ENCODE measurements around the gene CPT1B.

CPT1B gene

DNA sequence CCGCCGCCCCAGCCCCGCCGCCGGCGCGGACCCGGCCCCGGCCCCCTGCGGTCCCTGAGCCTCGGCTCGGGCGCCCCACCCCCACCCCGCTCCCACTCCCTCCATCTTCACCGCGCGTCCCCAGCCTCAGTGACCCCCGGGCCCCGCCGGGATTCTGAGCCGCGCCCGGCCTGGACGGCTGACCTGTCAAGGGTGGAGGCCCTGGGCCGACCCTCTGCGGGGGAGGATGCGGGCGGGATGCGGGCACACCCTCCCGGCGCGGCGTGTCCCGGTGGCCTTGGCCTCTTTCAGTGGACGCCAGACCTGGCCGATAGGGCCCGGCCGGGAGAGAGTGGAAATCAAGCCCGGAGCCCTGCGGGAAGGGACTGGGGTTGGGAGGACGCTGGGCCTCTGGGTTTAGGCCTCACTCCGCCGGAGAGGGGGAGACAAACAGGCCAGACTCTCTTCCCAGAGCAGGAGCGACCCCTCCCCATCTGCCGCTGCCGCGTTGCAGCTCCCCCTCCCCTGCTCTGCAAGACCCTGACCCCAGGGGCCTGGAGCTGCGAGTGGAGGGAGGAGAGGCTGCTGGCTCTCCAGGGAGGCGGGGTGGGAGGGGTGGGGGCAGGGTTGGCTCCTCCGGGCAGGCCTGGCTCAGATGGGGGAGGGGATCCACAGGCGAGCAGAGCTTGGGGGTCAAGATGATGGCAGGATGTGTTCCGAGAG is 22.9 kb upstream of the CPT1B start (continued):
- 0 out of 2 replicates have a peak, but pooled peaks have one; percentile 15 for TF ChIP-seq EGR2 (tag by site-specific recombination; IDR thresholded peaks at IDR 0.05; ENCODE audit: low read depth)
- peak; percentile 45; the same call in 1 of the 2 replicates for TF ChIP-seq ZNF335 (tag by site-specific recombination; conservative IDR thresholded peaks at IDR 0.05)
- TF ChIP-seq, protein P1, sequence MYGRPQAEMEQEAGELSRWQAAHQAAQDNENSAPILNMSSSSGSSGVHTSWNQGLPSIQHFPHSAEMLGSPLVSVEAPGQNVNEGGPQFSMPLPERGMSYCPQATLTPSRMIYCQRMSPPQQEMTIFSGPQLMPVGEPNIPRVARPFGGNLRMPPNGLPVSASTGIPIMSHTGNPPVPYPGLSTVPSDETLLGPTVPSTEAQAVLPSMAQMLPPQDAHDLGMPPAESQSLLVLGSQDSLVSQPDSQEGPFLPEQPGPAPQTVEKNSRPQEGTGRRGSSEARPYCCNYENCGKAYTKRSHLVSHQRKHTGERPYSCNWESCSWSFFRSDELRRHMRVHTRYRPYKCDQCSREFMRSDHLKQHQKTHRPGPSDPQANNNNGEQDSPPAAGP (tag by site-specific recombination; IDR thresholded peaks at IDR 0.05): peak; percentile 13; the same call in 1 of the 2 replicates
- 0 out of 2 replicates have a peak, but pooled peaks have one; percentile 24 for TF ChIP-seq KLF7 (tag by site-specific recombination; IDR thresholded peaks at IDR 0.05; ENCODE audit: borderline replicate concordance)
- TF ChIP-seq ZFP41 (tag by site-specific recombination; IDR thresholded peaks at IDR 0.05; ENCODE audit: borderline replicate concordance): no peak
- peak; percentile 13 for TF ChIP-seq GLIS1 (tag by site-specific recombination; IDR thresholded peaks at IDR 0.05)
- TF ChIP-seq ZFHX2 (tag by site-specific recombination; conservative IDR thresholded peaks at IDR 0.05): peak; percentile 33; the same call in 1 of the 2 replicates
- 0 out of 2 replicates have a peak, but pooled peaks have one; percentile 20 for TF ChIP-seq SP7 (tag by site-specific recombination; IDR thresholded peaks at IDR 0.05)
- TF ChIP-seq SP2 (tag by site-specific recombination; IDR thresholded peaks at IDR 0.05): peak; percentile 42
- 0 out of 2 replicates have a peak, but pooled peaks have one; percentile 44 for TF ChIP-seq ZNF2 (tag by site-specific recombination; IDR thresholded peaks at IDR 0.05)
- TF ChIP-seq, protein P2, sequence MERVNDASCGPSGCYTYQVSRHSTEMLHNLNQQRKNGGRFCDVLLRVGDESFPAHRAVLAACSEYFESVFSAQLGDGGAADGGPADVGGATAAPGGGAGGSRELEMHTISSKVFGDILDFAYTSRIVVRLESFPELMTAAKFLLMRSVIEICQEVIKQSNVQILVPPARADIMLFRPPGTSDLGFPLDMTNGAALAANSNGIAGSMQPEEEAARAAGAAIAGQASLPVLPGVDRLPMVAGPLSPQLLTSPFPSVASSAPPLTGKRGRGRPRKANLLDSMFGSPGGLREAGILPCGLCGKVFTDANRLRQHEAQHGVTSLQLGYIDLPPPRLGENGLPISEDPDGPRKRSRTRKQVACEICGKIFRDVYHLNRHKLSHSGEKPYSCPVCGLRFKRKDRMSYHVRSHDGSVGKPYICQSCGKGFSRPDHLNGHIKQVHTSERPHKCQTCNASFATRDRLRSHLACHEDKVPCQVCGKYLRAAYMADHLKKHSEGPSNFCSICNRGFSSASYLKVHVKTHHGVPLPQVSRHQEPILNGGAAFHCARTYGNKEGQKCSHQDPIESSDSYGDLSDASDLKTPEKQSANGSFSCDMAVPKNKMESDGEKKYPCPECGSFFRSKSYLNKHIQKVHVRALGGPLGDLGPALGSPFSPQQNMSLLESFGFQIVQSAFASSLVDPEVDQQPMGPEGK (tag by site-specific recombination; IDR thresholded peaks at IDR 0.05): peak; percentile 41; the same call in 1 of the 2 replicates

GRCh38 chr22:50600538-50600937 is 22.3 kb upstream of the CPT1B start, which contains the start of gene MAPK8IP2:
MAPK8IP2 (plus strand) TSS chr22:50600793; CDS start chr22:50600819, 26 bp downstream.
- POLR2A ChIA-PET: interaction anchor here (1.1 kb wide), 1 partner anchor 37 kb away, joined by 4 read pairs; the partner anchor contains the start of gene SYCE3
- CTCF ChIA-PET: no interaction called here
- Histone ChIP-seq H3K36me3 (ENCODE audit: control insufficient read depth in 2 of 2, insufficient read depth in 1 of 2, low read length in 2 of 2) (peaks cover 0 to 39% of the 10 kb centered on the region in 2 experiments; a peak in 1 of 3 replicates), H3K9me3 (ENCODE audit: control insufficient read depth, insufficient read depth, low read depth, low read length) (no peaks in the 10 kb centered on the region), H3K27ac (ENCODE audit: extremely low read depth, low read depth, low read length) (peak within 1 kb of the TSS; percentile 37; the same call in 1 of the 2 replicates), H3K4me1 (ENCODE audit: control insufficient read depth, insufficient read depth, low read length) (0 out of 2 replicates have a peak, but pooled peaks cover 3% of the 10 kb centered on the region), H3K4me3 (ENCODE audit: low read depth, low read length) (peak within 1 kb of the TSS; percentile 60)
- TF ChIP-seq FEZF1 (tag by site-specific recombination; IDR thresholded peaks at IDR 0.05): no peak
- TF ChIP-seq ZNF785 (tag by site-specific recombination; IDR thresholded peaks at IDR 0.05): no peak
- no peak for TF ChIP-seq ZNF302 (tag by site-specific recombination; IDR thresholded peaks at IDR 0.05; ENCODE audit: low read depth)
- TF ChIP-seq ZNF530 (tag by site-specific recombination; IDR thresholded peaks at IDR 0.05; ENCODE audit: low read depth): no peak
- TF ChIP-seq ZNF211 (tag by site-specific recombination; IDR thresholded peaks at IDR 0.05; ENCODE audit: low read depth): no peak
- TF ChIP-seq SCRT2 (tag by site-specific recombination; IDR thresholded peaks at IDR 0.05): no peak
- TF ChIP-seq ZNF747 (tag by site-specific recombination; IDR thresholded peaks at IDR 0.05): no peak
- TF ChIP-seq ZNF692 (tag by site-specific recombination; IDR thresholded peaks at IDR 0.05): no peak
- TF ChIP-seq ZNF37A (tag by site-specific recombination; IDR thresholded peaks at IDR 0.05): no peak
- no peak for TF ChIP-seq ZSCAN16 (tag by site-specific recombination; IDR thresholded peaks at IDR 0.05)
- TF ChIP-seq ZEB2 (tag by site-specific recombination; IDR thresholded peaks at IDR 0.05): no peak
- TF ChIP-seq ZNF544 (tag by site-specific recombination; IDR thresholded peaks at IDR 0.05): no peak
- TF ChIP-seq, protein P3, sequence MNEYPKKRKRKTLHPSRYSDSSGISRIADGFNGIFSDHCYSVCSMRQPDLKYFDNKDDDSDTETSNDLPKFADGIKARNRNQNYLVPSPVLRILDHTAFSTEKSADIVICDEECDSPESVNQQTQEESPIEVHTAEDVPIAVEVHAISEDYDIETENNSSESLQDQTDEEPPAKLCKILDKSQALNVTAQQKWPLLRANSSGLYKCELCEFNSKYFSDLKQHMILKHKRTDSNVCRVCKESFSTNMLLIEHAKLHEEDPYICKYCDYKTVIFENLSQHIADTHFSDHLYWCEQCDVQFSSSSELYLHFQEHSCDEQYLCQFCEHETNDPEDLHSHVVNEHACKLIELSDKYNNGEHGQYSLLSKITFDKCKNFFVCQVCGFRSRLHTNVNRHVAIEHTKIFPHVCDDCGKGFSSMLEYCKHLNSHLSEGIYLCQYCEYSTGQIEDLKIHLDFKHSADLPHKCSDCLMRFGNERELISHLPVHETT (tag by site-specific recombination; IDR thresholded peaks at IDR 0.05): no peak
- TF ChIP-seq EGR2 (tag by site-specific recombination; IDR thresholded peaks at IDR 0.05; ENCODE audit: low read depth): no peak
- no peak for TF ChIP-seq AEBP2 (tag by site-specific recombination; IDR thresholded peaks at IDR 0.05; ENCODE audit: borderline replicate concordance)
